Psoas muscle (tissue), 8 donors: ENCODE data around the gene SLC7A10. TPM values are rescaled to one million over a fixed set of nuclear protein-coding genes. Genes with fewer than 3 reads are reported as not detected.

Experiments
- ATAC-seq, 4 donors: fragments of 200-7000 bp; cut with Tn5 transposase; one replicate each; pipeline ENCODE4 v1.9.1; 2020; ENCODE audit warnings: moderate library complexity in 3 of 4, mild to moderate bottlenecking in 2 of 4
- DNase-seq, 2 donors: peaks; one replicate each; pipeline ENCODE4 v3.0.0-alpha.2; 2020
- H3K27ac ChIP-seq: fragments of 200-600 bp; one replicate; pipeline ENCODE4 v1.8.0; 2022
- H3K27me3 ChIP-seq, 3 donors: fragments of 200-600 bp in 1 of 3; one replicate each; pipeline versions ENCODE4 v1.6.1 to v1.8.0; 2013 to 2022; ENCODE audit warnings: low read length in 2 of 3, mild to moderate bottlenecking in 2 of 3, moderate library complexity in 1 of 3; ENCODE audit not compliant: insufficient read depth in 3 of 3
- H3K36me3 ChIP-seq, 2 donors: fragments of 200-600 bp in 1 of 2; one replicate each; pipeline versions ENCODE4 v1.6.1 to v1.8.0; 2013 to 2022; ENCODE audit warnings: low read depth in 1 of 2, mild to moderate bottlenecking in 1 of 2, moderate library complexity in 1 of 2; ENCODE audit not compliant: insufficient read depth in 1 of 2
- H3K4me1 ChIP-seq: fragments of 200-600 bp; one replicate; pipeline ENCODE4 v1.8.0; 2022
- H3K4me3 ChIP-seq: fragments of 200-600 bp; one replicate; pipeline ENCODE4 v1.8.0; 2022; ENCODE audit warnings: mild to moderate bottlenecking
- H3K9me3 ChIP-seq: fragments of 200-600 bp; one replicate; pipeline ENCODE4 v1.8.0; 2022
- CTCF ChIP-seq: fragments of 200-600 bp; IDR thresholded peaks from one replicate; pipeline ENCODE4 v1.8.0; 2022; ENCODE audit warnings: antibody characterized with exemption
- WGBS, 3 donors: extraction: QIAGEN DNeasy Blood & Tissue Kit; methylation state at CpG; one replicate each; pipeline versions ENCODE4 v1.1.6 to v1.1.7; 2013; 5-methylcytosine and 5-hydroxymethylcytosine counted together
- intact Hi-C, 2 donors: fragments of 100-400 bp; cut with DNase I; formaldehyde crosslinking; loops; one replicate each; pipeline versions ENCODE4 v1.11.0 to v1.14.2; 2022
- polyA plus RNA-seq, 3 donors: library from polyadenylated mRNA; stranded (reverse); fragments of 200-250 nt; gene quantifications; one replicate each; pipeline ENCODE4 v1.2.3, GENCODE V29; 2013
- total RNA-seq, 4 donors: library from RNA; stranded (reverse); fragmentation: NEBNext Ultra II Directional in 2 of 4; extraction: Animal tissue kit (Norgen Biotek cat#: 25700) in 2 of 4; gene quantifications; one replicate each; pipeline versions ENCODE4 v1.2.1 to v1.2.4, GENCODE V29; 2021 to 2023
- donor health status: healthy with polysubstance abuse.
- donor health status: DM: no; HTN: no; CAD: no; lungs with moderate emphysema.
- donor health status: Bipolar disorder and iron deficiency.
- donor health status: healthy.
- donor health status: DM: yes; HTN: yes; CAD: no.
- donor health status: DM: no; HTN: no; CAD: no.
- donor health status: DM: no; HTN: no; CAD: no.
- donor health status: DM: yes; HTN: yes; CAD: no.

Gene SLC7A10
- total and polyA plus RNA-seq, 7 donors: 0.03 to 0.43 (median 0.14) TPM; not detected in 3

DNA sequence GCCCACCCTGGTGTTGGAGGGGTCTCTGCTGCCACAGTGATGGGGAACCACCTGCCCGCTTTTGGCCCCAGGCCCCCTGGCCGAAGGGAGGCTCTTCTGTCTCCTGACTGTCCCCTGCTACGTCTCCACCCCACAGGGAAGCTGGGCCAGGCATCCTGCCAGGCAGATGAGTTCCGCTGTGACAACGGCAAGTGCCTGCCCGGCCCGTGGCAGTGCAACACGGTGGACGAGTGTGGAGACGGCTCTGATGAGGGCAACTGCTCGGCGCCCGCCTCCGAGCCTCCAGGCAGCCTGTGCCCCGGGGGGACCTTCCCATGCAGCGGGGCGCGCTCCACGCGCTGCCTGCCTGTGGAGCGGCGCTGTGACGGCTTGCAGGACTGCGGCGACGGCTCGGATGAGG is 20.5 kb downstream of the SLC7A10 start:
- no peak overlapping the region for H3K4me3 ChIP-seq
- H3K36me3 ChIP-seq: peaks cover 0 to 47% of the 10 kb centered on the region in 2 donors
- no peaks in the 10 kb centered on the region for H3K9me3 ChIP-seq
- 89% methylated on average over 25 to 27 of the region's 27 CpGs for WGBS, 3 donors
- no peaks in the 10 kb centered on the region for H3K27me3 ChIP-seq
- H3K27ac ChIP-seq: no peak overlapping the region
- ATAC-seq: no peak
- no peak for TF ChIP-seq CTCF
- peak in 1 of 2 donors; percentile 47 for DNase-seq
- no peaks in the 10 kb centered on the region for H3K4me1 ChIP-seq
- intact Hi-C loops: no loop called here

- DNase-seq (peak in 1 of 2 donors; percentile 54), ATAC-seq (no peak)
- 89 to 91% (median 89%) methylated on average over 25 to 32 of the region's 32 CpGs for WGBS, 3 donors
- no peak overlapping the region for H3K4me3 ChIP-seq
- H3K9me3 ChIP-seq: no peaks in the 10 kb centered on the region
- no peaks in the 10 kb centered on the region for H3K4me1 ChIP-seq
- H3K36me3 ChIP-seq: peaks cover 0 to 47% of the 10 kb centered on the region in 2 donors
- intact Hi-C loops: no loop called here
- no peaks in the 10 kb centered on the region for H3K27me3 ChIP-seq
- H3K27ac ChIP-seq: no peak overlapping the region
- TF ChIP-seq CTCF: no peak
These were observed 21.3 kb downstream of the SLC7A10 start for GRCh38 chr19:33204136-33204973.

GRCh38 chr19:33203529-33203928 is 22.1 kb downstream of the SLC7A10 start:
- H3K4me1 ChIP-seq: no peaks in the 10 kb centered on the region
- H3K9me3 ChIP-seq: no peaks in the 10 kb centered on the region
- no peak overlapping the region for H3K27ac ChIP-seq
- H3K4me3 ChIP-seq: no peak overlapping the region
- peak in 1 of 2 donors; percentile 34 for DNase-seq
- intact Hi-C loops: no loop called here
- no peak for ATAC-seq
- H3K36me3 ChIP-seq: peaks cover 0 to 50% of the 10 kb centered on the region in 2 donors
- TF ChIP-seq CTCF: no peak
- WGBS, 3 donors: 69 to 76% (median 70%) methylated on average over 6 of the region's 6 CpGs
- no peaks in the 10 kb centered on the region for H3K27me3 ChIP-seq

DNA sequence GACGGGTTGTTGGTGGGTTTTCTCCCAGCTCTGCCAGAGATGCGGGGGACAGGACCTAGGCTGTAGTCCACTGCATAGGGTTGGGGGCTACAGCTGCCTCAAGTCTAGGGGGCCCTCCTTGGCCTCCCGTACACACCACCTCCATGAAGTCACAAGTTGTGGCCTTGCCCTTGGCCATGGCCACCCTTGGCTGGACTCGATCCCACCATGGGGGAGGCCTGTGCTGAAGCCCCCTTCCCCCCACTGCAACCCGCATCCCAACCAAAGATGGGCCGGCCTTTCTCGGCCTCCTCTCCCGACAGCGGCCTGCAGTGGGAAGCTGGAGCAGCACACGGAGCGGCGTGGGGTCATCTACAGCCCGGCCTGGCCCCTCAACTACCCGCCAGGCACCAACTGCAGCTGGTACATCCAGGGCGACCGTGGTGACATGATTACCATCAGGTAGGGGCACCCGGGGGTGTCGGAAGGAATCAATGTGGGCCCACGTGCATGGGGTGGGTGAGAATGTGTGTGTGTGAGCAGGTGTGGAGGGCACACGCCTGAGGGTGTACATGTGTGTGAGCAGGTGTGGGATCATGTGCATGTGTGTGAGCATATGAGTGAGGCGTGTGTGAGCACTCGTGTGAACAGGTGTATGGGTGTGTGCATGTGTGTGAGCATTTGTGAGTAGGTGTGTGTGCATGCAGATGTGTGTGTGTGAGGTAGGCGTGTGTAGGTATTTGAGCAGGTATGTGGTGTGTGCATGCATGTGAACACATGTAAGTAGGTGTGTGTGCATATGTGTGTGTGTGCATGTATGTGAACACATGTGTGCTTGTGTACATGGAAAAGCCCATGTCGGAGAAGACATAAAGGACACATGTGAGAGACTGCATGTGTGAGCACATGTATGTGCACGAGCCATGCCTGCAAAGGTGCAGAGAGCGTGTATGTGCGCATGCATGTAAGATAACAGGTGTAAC is 22.8 kb downstream of the SLC7A10 start:
- H3K4me1 ChIP-seq: no peaks in the 10 kb centered on the region
- intact Hi-C loops: no loop called here
- peaks cover 0 to 56% of the 10 kb centered on the region in 2 donors for H3K36me3 ChIP-seq
- DNase-seq (no peak), ATAC-seq (no peak)
- no peaks in the 10 kb centered on the region for H3K27me3 ChIP-seq
- no peak for TF ChIP-seq CTCF
- no peak overlapping the region for H3K4me3 ChIP-seq
- no peak overlapping the region for H3K27ac ChIP-seq
- WGBS, 3 donors: 90 to 92% (median 91%) methylated on average over 27 of the region's 27 CpGs
- no peaks in the 10 kb centered on the region for H3K9me3 ChIP-seq
